Activated T-cell treated with anti-CD3 and anti-CD28 coated beads, Interleukin-2, amount 50 U/mL, for 48 hours (primary cell): ENCODE measurements around the gene ZBTB3.
"Not testable (repeated sequence)": the region's sequence is repeated elsewhere in the genome, so short reads cannot be mapped to it uniquely, and the experiment has no call there.

ENCODE experiments used
- DNase-seq, 2 experiments: peaks; one replicate each; pipeline ENCODE4 v3.0.0-alpha.2; 2020

The ZBTB3 gene

DNA sequence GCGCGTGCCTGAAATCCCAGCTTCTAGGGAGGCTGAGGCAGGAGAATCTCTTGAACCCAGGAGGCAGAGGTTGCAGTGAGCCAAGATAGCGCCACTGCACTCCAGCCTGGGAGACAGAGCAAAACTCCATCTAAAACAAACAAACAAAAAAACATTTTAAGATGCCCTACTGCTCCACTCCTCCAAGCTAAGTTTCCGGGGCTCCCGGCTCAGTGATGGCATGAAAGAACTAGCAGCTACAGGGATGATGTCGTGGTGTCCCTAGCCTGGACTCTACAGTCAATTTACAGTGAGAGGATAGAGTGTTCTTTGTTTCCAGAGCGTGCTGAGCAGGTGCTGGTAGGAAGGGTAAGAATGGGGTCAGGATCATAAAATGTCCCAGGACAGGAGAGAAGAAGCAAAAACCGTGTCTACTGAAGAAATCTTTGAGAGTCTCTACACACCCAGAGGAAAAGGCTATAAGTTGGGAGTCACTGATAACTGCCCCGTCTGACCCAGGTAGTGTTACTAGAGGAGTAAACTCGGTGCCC, 1.2 kb upstream of the ZBTB3 start:
- no peak for DNase-seq

DNA sequence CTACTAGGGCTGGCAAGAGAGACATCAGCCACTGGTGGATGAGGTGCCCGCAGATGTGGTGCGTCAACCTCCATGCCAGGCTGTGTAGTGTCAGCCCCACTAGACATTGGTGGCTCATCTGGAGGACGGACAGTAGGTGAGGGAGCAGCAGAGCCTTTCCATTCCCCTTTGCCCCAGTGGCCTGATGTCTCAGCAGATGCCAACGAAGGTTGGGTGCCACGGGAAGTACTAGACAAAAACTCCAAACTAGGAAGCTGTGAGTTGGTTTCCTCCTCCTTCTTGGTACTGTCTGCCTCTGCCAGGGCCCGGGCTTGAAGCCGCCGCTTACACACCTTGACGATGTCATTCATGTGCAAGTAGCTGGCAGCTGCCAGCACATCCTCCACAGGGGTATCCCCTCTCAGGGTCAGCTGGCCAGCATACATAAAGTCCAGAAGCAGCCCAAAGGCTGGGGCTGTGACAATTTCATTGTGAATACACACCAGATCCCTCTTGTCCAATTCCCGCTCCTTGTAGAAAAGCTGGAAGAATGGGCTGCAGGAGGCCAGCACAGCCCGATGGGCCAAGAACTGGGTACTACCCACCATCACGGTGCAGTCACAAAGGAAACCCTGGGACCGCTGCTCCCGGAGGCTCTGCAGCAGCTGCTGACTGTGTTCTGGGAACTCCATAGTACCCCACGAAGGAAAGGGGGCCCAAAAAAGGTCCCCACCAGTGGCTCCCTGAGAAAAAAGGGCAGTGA, 795 bp downstream of the ZBTB3 start:
- DNase-seq, result no peak

DNA sequence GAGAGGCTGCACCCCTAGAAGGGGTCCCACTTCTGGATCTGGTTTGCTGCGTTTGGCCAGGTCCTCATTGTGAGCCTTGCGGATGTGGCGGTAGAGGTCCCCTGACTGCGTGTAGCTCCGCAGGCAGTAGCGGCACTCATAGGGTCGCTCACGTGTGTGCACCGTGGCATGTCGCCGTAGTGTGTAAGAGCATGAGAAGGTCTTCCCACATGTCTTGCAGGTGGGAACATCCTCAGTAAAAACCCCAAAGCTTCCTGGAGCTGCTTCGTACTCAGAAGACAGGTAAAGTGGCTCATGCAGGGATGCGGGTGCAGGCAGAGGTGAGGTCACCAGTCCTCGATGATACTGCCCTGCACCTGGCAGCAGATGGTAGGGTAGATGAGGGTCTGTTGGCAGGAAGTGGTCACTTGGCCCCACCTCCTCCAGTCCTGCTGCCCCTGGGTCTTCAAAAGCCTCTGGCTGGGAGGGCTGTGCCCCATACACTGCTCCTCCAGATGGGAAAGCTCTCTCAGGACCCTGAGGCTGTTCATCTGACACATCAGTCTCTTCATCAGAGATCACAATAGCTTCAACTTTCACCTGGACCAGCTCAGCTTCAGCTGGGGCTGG, 1.7 kb downstream of the ZBTB3 start:
- no peak for DNase-seq

DNA sequence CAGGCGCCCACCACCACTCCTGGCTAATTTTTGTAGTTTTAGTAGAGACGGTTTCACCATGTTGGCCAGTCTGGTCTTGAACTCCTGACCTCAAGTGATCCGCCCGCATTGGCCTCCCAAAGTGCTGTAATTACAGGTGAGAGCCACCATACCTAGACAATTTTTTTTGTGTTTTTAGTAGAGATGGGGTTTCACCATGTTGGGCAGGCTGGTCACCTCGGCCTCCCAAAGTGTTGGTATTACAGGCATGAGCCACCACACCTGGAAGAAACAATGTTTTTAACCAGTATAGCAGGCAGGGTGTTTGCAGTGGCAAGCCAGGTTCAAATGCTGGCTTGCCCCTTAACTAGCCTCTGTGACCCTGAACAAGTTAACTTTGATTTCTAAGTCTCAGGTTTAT, 4.0 kb downstream of the ZBTB3 start:
- not testable (repeated sequence) for DNase-seq

DNA sequence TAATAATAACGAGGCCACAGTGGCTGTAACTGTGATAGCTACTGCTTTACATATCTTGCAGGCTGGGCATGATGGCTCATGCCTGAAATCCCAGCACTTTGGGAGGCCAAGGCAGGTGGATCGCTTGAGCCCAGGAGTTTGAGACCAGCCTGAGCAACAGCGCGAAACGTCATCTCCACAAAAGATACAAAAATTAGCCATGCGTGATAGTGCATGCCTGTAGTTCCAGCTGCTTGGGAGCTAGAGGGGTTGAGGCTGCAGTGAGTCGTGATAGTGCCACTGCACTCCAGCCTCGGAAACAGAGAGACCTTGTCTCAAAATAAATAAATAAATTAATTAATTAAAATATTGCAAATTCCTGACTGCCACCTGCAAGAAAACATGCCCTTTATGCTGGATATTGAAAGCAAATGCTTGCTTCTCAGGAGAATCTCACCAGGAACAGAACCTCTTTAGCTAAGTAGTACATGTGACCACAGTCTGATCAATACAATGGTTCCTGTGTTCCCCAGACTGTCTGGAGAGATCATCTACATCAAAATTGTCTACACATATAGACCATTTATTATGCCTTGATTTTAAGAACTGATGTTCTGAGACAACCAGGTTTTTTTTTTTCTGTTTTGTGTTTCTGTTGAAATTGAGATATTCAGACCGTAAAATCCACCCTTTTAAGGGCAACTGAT, 6.3 kb downstream of the ZBTB3 start:
- no peak for DNase-seq

DNA sequence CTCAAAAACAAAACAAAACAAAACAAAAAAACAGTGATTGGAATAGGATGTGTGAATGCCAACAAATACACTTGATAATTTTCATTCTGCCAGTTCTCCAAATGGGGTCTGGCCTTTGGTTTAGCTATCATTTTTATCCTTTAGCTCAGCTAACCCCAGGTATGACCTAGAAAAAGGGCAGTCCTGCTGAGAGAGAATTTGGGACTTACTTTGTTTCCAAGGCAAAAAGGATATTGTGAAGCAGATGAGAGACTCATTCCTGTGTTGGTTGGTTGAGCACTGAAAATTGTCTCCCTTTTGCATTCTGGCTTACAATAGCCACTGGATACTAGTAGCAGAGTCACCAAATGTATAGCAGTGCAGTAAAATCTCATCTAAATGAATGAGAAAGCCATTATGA, 16.8 kb downstream of the ZBTB3 start:
- no peak for DNase-seq

DNA sequence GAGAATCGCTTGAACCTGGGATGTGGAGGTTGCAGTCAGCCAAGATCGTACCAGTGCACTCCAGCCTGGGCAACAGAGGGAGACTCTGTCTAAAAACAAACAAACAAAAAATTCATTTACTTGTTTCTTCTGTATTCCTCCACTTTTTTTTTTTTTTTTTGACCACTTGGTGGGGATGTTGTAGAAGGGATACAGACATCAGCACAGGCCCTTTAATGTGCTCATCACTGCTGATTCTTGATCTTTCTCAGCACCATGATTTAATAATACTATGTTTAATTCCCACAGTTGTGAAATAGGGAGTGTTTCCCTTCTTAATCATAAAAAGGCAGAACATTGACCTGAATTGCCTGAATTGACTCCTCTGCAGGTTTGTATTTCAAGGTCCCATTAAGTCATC, 21.1 kb downstream of the ZBTB3 start:
- no peak for DNase-seq

DNA sequence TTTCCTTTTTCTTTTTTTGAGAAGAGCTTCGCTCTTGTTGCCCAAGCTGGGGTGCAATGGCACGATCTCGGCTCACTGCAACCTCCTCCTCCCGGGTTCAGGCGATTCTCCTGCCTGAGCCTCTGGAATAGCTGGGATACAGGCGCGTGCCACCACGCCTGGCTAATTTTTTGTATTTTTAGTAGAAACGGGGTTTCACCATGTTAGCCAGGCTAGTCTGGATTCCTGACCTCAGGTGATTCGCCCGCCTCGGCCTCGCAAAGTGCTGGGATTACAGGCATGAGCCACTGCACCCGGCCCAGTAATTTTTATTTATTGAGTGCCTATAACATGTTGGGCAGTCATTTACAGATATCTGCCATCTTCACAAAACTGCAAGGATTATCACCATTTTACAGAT, 23.9 kb downstream of the ZBTB3 start:
- not testable (repeated sequence) for DNase-seq

DNA sequence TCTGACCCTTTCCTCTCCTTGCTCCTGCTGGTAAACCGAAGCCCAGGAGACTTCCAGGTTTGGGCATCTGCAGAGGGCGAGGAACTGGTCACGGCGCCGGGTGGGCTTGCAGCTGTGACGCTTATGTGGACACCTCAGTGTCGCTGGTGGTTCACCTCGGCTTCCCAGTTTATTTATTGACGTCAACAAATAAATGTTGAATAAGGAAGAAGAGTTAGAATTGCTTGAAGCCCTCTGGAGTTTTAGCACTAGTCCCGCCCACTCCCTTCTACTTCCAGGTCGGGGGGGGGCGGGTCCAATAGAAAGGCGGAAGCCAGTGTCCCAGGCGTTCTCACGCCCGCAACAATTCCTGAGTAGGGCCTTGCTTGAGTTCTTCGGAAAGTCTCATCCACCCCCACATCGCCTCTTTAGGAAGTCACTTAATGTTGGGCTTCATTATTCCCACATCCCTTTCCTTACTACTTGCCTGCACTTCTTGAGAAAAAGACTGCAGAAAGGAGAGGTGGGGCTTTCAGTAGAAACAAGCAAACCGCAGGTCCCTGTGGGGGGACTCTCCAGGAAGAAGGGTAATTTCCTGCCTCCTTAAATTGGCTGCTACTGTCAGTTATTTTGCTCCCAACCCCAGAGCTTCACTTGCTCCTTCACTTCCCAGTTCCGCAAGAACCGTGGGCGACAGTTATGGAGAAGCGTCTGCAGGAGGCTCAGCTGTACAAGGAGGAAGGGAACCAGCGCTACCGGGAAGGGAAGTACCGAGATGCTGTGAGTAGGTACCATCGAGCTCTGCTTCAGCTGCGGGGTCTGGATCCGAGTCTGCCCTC, 25.6 kb downstream of the ZBTB3 start, which contains the start of gene TTC9C:
TSS of gene TTC9C (plus strand) at position 316 of the 818 bp plus-strand sequence. CDS start at position 679, 363 bp downstream.
- DNase-seq, result peak; percentile 86 to 88

DNA sequence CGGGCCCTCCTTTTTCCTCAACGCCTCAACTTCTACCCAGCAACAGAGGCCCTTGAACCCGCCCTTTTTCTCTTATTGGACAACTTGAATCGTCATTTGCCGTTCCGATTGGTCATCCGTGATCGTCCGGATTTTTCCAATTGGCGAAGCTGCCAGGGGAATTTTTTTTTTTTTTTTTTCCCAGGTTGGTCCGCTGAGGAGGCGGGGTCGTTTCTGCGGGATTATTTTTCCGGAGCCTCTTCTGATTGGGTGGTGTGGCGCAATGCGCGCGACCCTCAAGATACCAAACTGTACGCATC, 26.1 kb downstream of the ZBTB3 start:
- peak; percentile 84 to 86 for DNase-seq

DNA sequence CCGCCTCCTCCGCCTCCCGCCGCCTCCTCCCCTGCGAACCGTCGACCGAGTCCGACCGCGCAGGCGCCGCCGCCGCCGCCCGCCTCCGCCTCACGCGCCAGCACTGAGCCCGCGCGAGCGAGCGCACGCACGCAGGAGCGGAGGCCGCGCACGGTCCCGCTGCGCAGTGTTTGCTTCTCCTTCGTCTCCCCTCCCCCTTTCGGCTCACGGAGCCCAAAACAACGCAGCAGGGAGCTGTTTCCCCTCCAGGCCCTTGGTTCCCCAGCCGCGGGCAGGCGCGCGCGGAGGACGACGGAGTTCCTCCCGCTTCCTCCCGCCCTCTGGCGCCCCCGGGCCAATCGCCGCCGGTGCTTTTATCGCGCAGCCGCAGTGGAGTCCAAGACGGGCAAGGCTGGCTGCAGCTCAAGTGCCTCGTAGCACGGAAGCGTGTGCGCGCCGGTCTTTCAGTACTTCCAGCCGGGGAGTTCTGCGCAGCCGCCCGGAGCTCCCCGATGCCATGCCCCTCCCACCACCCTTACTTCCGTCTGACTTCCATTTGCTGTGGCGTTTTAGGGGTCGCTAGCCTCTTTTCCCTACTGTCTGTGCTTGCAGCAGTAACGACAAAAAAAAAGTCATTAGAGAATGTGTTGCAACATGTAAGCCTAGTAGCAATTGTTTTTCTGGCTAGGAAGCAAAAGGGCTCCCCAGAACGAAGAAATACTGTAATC, 26.6 kb downstream of the ZBTB3 start, which contains the start of gene HNRNPUL2:
TSS of gene HNRNPUL2 (minus strand) at position 293 of the 707 bp plus-strand sequence. CDS start 301 bp downstream, outside the sequence.
- DNase-seq, result peak; percentile 98 to 99

DNA sequence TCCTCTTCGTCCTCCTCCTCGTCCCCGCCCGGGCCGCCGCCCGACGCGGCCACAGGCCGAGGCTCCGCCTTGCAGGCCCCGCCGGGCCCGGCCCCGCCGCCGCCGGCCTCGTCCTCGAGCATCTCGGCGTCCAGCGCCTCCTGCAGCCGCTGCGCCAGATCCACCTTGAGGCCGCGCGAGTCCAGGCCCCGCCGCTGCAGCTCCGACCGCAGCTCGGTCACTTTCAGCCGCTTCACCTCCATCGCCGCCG, 27.1 kb downstream of the ZBTB3 start:
- DNase-seq, result no peak

DNA sequence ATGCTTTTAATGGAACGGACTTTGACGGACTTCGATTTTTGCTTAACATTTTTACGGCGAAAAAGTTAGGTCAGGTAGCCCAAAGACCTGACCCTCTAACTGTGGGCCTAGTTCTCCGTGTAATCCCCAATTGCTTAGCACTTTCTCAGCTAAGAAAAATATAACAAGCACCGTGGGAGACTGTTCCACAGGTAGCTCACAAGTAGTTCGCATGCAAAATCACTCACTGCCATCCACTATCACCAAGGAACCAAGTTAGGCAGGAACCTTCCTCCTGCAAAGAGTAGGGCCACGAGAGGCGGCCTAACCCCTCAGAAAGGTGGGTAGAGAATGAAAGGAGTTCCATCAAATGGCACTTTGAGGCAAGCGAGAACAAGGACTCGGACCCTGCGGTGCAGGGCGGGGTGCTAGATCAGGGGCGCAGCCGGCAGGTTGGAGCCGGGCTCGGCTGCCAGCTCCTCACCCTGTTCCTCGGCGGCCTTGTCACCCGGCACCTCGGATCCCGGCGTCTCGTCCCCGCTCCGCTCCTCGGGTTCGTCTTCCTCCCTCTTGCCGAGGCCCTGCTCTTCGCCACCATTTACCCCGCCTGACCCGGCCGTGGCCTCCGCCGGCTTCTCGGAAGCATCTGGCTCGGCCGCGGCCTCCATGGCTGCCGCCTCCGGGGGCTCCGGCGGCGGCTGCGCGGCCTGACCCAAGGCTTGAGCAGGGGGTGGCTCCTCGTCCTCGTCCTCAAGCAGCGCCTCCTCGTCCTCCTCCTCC, 27.6 kb downstream of the ZBTB3 start:
- DNase-seq, result no peak

DNA sequence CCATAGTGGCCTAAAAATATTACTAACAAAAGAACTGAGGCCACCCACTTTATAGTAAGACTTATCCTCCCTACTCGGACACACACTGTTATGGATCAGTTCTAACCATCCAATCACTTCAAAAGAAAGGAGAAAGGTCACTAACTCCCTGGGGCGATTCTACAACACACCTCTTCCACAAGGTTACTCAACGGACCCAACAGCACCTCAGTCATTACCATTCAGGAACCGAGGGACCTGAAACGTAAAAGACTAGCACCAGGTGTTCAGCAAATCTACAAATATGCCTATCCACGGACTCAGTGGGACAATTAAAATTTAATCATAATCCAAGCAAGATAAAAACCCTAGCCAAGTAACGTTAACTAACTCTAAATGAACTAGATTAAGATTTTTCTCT, 28.3 kb downstream of the ZBTB3 start:
- no peak for DNase-seq

DNA sequence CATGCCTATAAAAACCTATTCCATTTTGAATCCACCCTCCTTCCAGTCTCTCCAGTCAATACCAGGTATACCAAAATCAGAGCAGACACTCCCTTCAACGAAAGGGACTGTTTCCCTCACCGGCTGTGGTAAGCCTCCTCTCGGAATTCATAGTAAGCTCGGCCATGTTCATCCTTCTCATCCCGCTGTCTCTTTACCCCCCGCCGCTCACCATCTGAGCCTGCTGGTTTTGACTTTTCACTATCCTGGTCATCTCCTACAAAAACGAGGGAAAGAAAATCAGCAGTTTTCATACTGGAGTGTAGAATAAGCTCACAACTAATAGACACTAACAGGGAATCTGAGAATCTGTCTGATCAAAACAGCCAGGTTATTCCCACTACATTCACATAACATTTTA, 29.8 kb downstream of the ZBTB3 start:
- no peak for DNase-seq

DNA sequence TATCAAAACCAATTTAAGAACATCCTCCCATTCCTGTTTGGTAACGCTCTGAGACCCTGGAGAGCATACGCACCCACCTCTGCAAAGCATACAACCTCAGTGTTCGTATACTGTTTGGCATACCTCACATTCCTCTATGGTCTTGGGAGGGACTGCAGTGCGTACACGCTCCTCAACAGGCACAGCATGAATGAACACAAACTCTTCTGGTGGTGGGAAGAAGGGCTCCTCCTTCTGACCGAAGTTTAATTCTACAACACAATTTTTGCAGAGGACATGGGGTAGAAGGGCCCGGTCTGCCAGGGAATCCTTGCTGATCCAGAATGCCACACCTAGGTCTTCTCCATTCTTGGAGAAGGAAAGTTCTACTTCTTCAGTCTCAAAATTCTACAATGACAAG, 32.0 kb downstream of the ZBTB3 start:
- DNase-seq, result no peak

DNA sequence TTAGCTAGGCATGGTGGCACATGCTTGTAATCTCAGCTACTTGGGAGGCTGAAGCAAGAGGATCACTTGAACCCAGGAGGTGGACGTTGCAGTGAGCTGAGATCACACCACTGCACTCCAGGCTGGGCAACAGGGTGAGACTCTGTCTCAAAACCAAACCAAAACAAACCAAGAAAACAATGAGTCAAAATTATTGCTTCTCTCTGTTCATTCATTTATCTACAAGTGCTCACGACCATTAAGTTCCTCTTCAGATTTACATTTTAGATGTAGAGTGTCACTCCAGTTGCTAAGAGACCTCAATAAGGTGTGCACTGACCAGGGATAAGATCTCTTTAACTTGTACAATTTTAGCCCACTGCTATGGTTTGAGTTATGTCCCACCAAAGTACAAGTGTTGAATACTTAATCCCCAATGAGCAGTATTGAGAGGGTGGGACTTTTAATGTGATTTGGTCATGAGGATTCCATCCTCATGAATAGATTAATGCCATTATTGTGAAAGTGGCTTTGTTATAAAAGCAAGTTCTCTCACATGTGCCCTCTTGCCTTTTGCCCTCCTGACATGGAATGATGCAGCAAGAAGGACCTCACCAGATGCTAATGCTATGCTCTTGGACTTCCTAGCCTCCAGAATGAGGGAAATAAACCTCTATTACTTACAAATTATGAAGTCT, 34.5 kb downstream of the ZBTB3 start:
- no peak for DNase-seq

DNA sequence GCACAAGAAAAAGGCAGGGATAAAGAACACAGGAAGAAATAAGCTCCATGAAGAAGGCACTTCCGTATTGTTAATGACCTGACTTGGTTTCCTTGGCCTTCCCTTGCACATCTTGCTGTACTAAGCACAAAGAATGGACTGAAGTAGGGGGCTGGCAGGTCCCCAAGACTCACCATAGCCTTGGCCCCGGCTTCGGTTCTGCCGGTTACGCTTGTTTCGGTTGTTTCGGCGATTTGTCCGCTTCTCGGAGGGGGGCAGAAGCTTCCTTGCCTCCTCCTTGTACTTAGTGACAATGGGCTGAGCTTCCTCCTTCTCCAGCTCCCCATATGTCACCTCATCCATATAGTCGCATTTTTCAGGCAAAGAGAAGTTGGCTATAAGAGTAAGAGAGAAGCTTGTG, 37.1 kb downstream of the ZBTB3 start:
- DNase-seq, result no peak

DNA sequence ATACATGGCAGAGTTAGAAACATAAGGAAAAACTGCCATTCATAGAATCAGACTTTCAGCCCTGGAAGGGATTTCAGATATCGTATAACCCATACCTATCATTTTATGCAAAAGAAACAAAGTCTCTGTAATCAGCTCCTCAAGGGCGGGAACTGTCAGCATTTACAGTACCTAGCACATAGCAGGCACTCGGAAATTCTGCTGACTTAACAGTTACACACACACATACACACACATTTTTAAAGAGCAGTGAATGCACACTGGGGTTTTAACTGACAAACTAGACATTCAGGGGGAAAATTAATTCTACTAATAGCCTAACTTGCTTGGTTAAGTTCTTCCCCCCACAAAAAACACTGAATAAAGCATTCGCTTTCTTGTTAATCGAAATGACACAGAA, 37.8 kb downstream of the ZBTB3 start:
- DNase-seq, result no peak

DNA sequence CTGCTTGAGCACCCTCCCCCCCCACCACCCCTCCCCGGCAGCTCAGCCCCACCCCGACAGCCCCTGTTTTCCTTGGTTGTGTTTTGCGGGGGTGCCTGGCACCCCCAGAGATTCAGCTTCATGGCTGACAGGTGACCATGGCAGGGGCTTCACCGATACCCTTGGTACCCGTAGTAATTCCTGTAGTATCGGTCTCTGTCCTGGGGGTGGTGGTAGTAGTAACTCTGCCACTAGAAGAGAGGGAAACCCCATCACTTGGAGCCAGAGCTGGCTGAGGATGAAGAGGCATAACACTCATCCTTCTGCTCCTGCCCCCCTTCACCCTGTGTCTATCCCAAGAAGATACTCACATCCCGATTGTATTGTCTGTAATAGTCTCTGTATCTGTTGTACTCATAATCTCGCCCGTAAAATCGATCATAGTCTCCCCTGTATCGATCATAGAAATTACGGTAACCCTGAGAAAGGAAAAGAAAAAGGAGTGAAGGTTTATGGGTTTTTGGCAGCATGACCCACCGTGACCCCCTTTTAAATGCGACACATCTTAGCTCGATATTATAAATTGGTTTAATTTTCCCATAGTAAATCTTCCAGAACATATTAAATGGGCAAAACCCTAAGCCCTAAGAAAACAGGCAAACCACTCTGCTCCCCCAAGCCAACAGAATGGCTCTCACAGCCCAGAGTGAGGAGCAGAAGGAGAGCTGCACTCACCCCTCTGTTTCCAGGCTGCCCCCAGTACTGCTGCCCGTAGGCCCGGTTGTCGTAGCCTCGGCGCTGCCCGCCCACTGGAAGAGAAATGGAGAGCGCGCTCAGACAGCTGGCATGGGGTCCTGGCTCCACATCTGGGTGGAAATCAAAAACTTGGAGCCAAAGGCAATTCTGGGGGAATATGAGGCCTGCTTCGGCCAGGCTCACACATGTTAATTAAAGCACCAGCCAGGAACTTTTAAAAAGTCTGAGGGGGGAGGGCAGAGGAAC, 38.5 kb downstream of the ZBTB3 start:
- DNase-seq, result no peak
